Osteoblast (primary cell): ENCODE results near the gene MFN1. TPM values are rescaled to one million over a fixed set of nuclear protein-coding genes. Genes with fewer than 3 reads are reported as not detected.

Experiments used
- DNase-seq: peaks from one replicate; pipeline ENCODE4 v3.0.0; 2011; ENCODE audit warnings: low spot score, mixed read lengths; ENCODE audit not compliant: insufficient read length; ENCODE audit errors: missing footprints
- H2AFZ ChIP-seq: 2 replicates; pipeline ENCODE4 v1.6.0; 2011; ENCODE audit warnings: mild to moderate bottlenecking, low read length
- H3K27ac ChIP-seq: 2 replicates; pipeline ENCODE4 v1.5.1; 2011; ENCODE audit warnings: mild to moderate bottlenecking, low read depth, low read length, moderate library complexity
- H3K27me3 ChIP-seq: 2 replicates; pipeline ENCODE4 v1.6.0; 2012; ENCODE audit warnings: mild to moderate bottlenecking, control low read depth, inconsistent platforms, low read length, moderate library complexity; ENCODE audit not compliant: insufficient read depth
- H3K36me3 ChIP-seq: 2 replicates; pipeline ENCODE4 v1.5.1; 2011; ENCODE audit warnings: mild to moderate bottlenecking, low read length, control low read depth, moderate library complexity; ENCODE audit not compliant: insufficient read depth
- H3K4me1 ChIP-seq: 2 replicates; pipeline ENCODE4 v1.5.1; 2011; ENCODE audit warnings: mild to moderate bottlenecking, low read length, control low read depth, moderate library complexity; ENCODE audit not compliant: insufficient read depth
- H3K4me2 ChIP-seq: 2 replicates; pipeline ENCODE4 v1.6.0; 2011; ENCODE audit warnings: mild to moderate bottlenecking, low read length; ENCODE audit not compliant: insufficient read depth
- H3K4me3 ChIP-seq: fragments of 200-600 bp; sonication (generic); 3 replicates; pipeline ENCODE4 v1.5.1; 2012; ENCODE audit warnings: mild to moderate bottlenecking, low read length, inconsistent platforms; ENCODE audit not compliant: insufficient read depth
- H3K79me2 ChIP-seq: 2 replicates; pipeline ENCODE4 v1.6.0; 2012; ENCODE audit warnings: mild to moderate bottlenecking, low read length, control low read depth, inconsistent platforms; ENCODE audit not compliant: insufficient read depth
- H3K9me3 ChIP-seq: 2 replicates; pipeline ENCODE4 v1.5.1; 2011; ENCODE audit warnings: low read depth, low read length, control low read depth
- H4K20me1 ChIP-seq: 2 replicates; pipeline ENCODE4 v1.6.0; 2012; ENCODE audit warnings: mild to moderate bottlenecking, low read length, control low read depth; ENCODE audit not compliant: insufficient read depth
- CTCF ChIP-seq: IDR thresholded peaks from 2 replicates; pipeline ENCODE4 v1.5.1; 2011; ENCODE audit warnings: mild to moderate bottlenecking, low read depth, low read length, moderate library complexity; ENCODE audit errors: extremely low read depth
- total RNA-seq: library from RNA; depleted of rRNA; stranded (reverse); fragments of >200 nt; gene quantifications from 2 replicates; pipeline ENCODE4 v1.2.3, GENCODE V29; 2012

MFN1 gene
- total RNA-seq, 1 donor, result 56.8 TPM

- no peak overlapping the region for H2AFZ ChIP-seq
- H4K20me1 ChIP-seq, result no peaks in the 10 kb centered on the region
- no peaks in the 10 kb centered on the region for H3K4me1 ChIP-seq
- DNase-seq, result no peak
- H3K79me2 ChIP-seq, result no peaks in the 10 kb centered on the region
- H3K36me3 ChIP-seq, result peaks cover 35% of the 10 kb centered on the region
- H3K4me3 ChIP-seq, result no peak overlapping the region
- H3K9me3 ChIP-seq, result no peaks in the 10 kb centered on the region
- no peaks in the 10 kb centered on the region for H3K27me3 ChIP-seq
- no peak overlapping the region for H3K27ac ChIP-seq
- TF ChIP-seq CTCF, result no peak
- no peak overlapping the region for H3K4me2 ChIP-seq
These were observed 26.4 kb downstream of the MFN1 start for GRCh38 chr3:179373938-179374337.

DNA sequence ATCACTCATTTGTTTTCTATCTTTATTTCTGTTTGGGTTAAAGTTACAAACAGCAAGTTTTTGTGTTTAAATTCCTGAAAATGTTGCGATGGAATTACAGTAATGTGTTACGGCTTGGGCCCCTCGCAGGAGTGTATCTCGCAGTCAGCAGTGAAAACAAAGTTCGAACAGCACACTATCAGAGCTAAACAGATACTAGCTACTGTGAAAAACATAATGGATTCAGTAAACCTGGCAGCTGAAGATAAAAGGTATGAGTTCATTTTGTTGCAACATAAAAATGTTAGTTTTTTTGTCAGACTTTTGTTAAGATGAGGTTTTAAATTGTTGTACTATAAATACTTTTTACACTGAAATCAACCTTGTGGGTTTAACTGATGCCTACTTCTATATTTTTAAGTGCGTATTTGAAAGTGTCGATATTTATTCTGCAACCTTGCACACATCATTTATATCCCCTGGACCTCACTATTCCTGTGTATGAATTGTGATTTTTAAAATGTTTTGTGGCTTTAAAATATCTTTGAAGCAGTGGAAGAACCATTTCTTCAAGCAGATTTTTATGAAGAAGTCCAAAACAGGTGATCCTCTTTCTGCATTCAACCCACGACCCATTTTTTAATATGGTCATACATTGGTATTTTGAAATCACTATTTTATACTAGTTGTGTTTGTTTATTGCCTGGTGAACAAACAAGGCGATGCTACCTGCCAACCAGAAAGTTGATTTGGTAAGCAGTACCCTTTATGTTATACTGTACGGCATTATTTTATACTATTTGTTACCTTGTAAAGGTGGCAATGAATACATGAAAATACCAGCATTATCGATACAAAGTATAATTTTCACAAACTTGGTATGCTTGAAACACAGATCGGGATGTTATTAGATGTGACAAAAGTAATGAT is 27.8 kb downstream of the MFN1 start:
- no peak overlapping the region for H2AFZ ChIP-seq
- no peak for DNase-seq
- H3K4me2 ChIP-seq, result no peak overlapping the region
- no peak overlapping the region for H3K27ac ChIP-seq
- peaks cover 38% of the 10 kb centered on the region for H3K36me3 ChIP-seq
- no peaks in the 10 kb centered on the region for H4K20me1 ChIP-seq
- no peaks in the 10 kb centered on the region for H3K27me3 ChIP-seq
- no peaks in the 10 kb centered on the region for H3K4me1 ChIP-seq
- H3K79me2 ChIP-seq, result no peaks in the 10 kb centered on the region
- H3K9me3 ChIP-seq, result no peaks in the 10 kb centered on the region
- no peak overlapping the region for H3K4me3 ChIP-seq
- no peak for TF ChIP-seq CTCF

GRCh38 chr3:179376474-179376873 is 29.0 kb downstream of the MFN1 start:
- TF ChIP-seq CTCF, result no peak
- Histone ChIP-seq H3K27ac (no peak overlapping the region), H2AFZ (no peak overlapping the region), H3K36me3 (peaks cover 46% of the 10 kb centered on the region), H3K79me2 (no peaks in the 10 kb centered on the region), H3K9me3 (no peaks in the 10 kb centered on the region), H3K4me1 (no peaks in the 10 kb centered on the region), H3K4me2 (no peak overlapping the region), H3K27me3 (no peaks in the 10 kb centered on the region), H4K20me1 (no peaks in the 10 kb centered on the region), H3K4me3 (no peak overlapping the region)
- DNase-seq, result no peak

DNA sequence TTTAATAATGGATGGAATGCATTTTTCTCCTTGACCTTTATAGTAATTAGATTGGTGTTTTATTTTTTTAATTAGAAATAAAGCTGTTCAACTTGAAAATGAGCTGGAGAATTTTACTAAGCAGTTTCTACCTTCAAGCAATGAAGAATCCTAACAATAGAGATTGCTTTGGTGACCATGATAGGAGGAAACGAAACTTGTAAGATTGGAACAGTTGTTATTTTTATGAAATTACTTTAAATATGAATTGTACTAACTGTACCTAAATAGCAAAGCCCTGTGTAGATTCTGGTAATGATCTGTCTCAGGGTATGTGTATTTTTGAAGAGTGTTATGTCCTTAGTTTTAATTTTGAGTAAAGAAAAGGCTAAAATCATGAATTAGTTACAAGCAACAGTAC is 44.4 kb downstream of the MFN1 start:
- Histone ChIP-seq H3K27ac (no peak overlapping the region), H4K20me1 (no peaks in the 10 kb centered on the region)
- no peak for TF ChIP-seq CTCF

More for the DNA sequence above, 44.4 kb downstream of the MFN1 start:
- Histone ChIP-seq H3K4me3 (no peak overlapping the region), H2AFZ (no peak overlapping the region), H3K4me1 (no peaks in the 10 kb centered on the region), H3K27me3 (no peaks in the 10 kb centered on the region), H3K9me3 (no peaks in the 10 kb centered on the region), H3K36me3 (peaks cover 39% of the 10 kb centered on the region), H3K79me2 (no peaks in the 10 kb centered on the region), H3K4me2 (no peak overlapping the region)
- no peak for DNase-seq
